DMS 273 (cell line): ENCODE measurements around the gene FAM24B.
A peak's percentile ranks its signal among the peaks of the same experiment; 100 is the strongest.
"Not testable (repeated sequence)": the region's sequence is repeated elsewhere in the genome, so short reads cannot be mapped to it uniquely, and the experiment has no call there.

Source experiments
- DNase-seq: peaks from one replicate; lab custom pipeline; 2025; ENCODE audit not compliant: unreplicated experiment; lab: John Stamatoyannopoulos, UW

The FAM24B gene

GRCh38 chr10:122859527-122859926 lies 19.9 kb downstream of the FAM24B start:
- no peak for DNase-seq

- DNase-seq, result not testable (repeated sequence)
These were observed 21.3 kb downstream of the FAM24B start for GRCh38 chr10:122858042-122858441.

- DNase-seq, result no peak
These were observed 22.5 kb downstream of the FAM24B start for GRCh38 chr10:122856902-122857301.

GRCh38 chr10:122855745-122856144 lies 23.6 kb downstream of the FAM24B start:
- no peak for DNase-seq

GRCh38 chr10:122854648-122855047 lies 24.7 kb downstream of the FAM24B start:
- no peak for DNase-seq

GRCh38 chr10:122853665-122854313 lies 25.6 kb downstream of the FAM24B start:
- DNase-seq, result no peak

GRCh38 chr10:122852261-122852660 lies 27.1 kb downstream of the FAM24B start:
- DNase-seq, result no peak

GRCh38 chr10:122850705-122851640 lies 28.4 kb downstream of the FAM24B start:
- no peak for DNase-seq

GRCh38 chr10:122849900-122850605 lies 29.3 kb downstream of the FAM24B start:
- no peak for DNase-seq

- DNase-seq, result no peak
These were observed 30.3 kb downstream of the FAM24B start for GRCh38 chr10:122849090-122849489.

GRCh38 chr10:122847782-122848604 lies 31.4 kb downstream of the FAM24B start:
- peak; percentile 74 for DNase-seq

- peak; percentile 10 for DNase-seq
These were observed 33.5 kb downstream of the FAM24B start, which contains the start of gene CUZD1 for GRCh38 chr10:122845783-122846332. Gene CUZD1, minus strand, starts transcription at chr10:122845857. Its CDS starts 14 bp downstream, at chr10:122845843.

- DNase-seq, result no peak
These were observed 35.2 kb downstream of the FAM24B start for GRCh38 chr10:122844146-122844545.

GRCh38 chr10:122841569-122841968 lies 37.8 kb downstream of the FAM24B start:
- DNase-seq, result no peak

GRCh38 chr10:122839505-122839904 lies 39.9 kb downstream of the FAM24B start:
- DNase-seq, result no peak

- no peak for DNase-seq
These were observed 40.5 kb downstream of the FAM24B start for GRCh38 chr10:122838880-122839279.

GRCh38 chr10:122835908-122836307 lies 43.5 kb downstream of the FAM24B start:
- no peak for DNase-seq

- no peak for DNase-seq
These were observed 48.4 kb downstream of the FAM24B start for GRCh38 chr10:122830965-122831353.

- no peak for DNase-seq
These were observed 49.0 kb downstream of the FAM24B start for GRCh38 chr10:122830273-122830964.

GRCh38 chr10:122829454-122829853 lies 49.9 kb downstream of the FAM24B start:
- DNase-seq, result no peak
